ENCODE measurements around the gene CALCA.

DNA sequence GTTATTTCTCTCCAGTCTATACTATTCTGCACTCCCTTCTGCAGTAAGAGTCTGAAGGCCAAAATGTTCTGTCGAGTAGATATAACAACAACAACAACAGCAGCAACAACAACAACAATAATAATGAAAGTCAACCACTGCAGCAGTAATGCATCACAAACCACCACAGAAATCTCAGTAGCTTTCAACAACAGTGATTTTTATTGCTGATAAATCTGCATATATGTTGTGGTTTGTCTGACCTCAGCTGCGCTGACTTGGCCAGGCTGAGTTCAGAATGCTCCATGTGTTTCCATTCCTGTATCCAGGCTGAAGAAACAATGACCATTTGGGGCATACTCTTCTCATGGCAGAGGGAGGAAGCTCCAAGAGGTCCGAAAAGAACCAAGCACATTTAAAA is 47.8 kb downstream of the CALCA start:
- TF ChIP-seq CTCF (IDR thresholded peaks at IDR 0.05), result no peak
- TF ChIP-seq POLR2AphosphoS5 (IDR thresholded peaks at IDR 0.05), result no peak
- no peak for TF ChIP-seq POLR2A (IDR thresholded peaks at IDR 0.05)

Measured in breast epithelium (tissue), 3 donors.